ENCODE measurements around the gene SRGN. TPM values are rescaled to one million over a fixed set of nuclear protein-coding genes. Genes with fewer than 3 reads are reported as not detected.

The SRGN gene
- total and polyA plus RNA-seq, 10 of the 15 experiments (the other 5 are each of a cell fraction or from before 2014, with no cell fraction given): 382 to 2,414 (median 885) TPM

- no peak for TF ChIP-seq ETV6 (conservative IDR thresholded peaks at IDR 0.05 in 1 of 2, IDR thresholded peaks at IDR 0.05 in 1 of 2; ENCODE audit: borderline replicate concordance in 1 of 2, low read depth in 1 of 2)
- no peak for TF ChIP-seq SRF (IDR thresholded peaks at IDR 0.05; ENCODE audit: low read depth in 2 of 2, low read length in 2 of 2)
- TF ChIP-seq JUNB (IDR thresholded peaks at IDR 0.05): peak; percentile 87
- TF ChIP-seq MYB (IDR thresholded peaks at IDR 0.05; ENCODE audit: borderline replicate concordance, low read depth, low read length): no peak
- TF ChIP-seq MEF2A (IDR thresholded peaks at IDR 0.05; ENCODE audit: insufficient read depth, low read depth, low read length): no peak
- TF ChIP-seq NR2C1 (IDR thresholded peaks at IDR 0.05): no peak
- TF ChIP-seq FOS (IDR thresholded peaks at IDR 0.05; ENCODE audit: borderline replicate concordance, extremely low read depth, insufficient read length): no peak
- TF ChIP-seq SUPT20H (IDR thresholded peaks at IDR 0.05; ENCODE audit: borderline replicate concordance, control insufficient read depth, low read depth, low read length): no peak
- TF ChIP-seq BMI1 (IDR thresholded peaks at IDR 0.05; ENCODE audit: borderline replicate concordance): no peak
- TF ChIP-seq ATF2 (IDR thresholded peaks at IDR 0.05; ENCODE audit: low read length): peak; percentile 61
- no peak for TF ChIP-seq SIN3A (IDR thresholded peaks at IDR 0.05; ENCODE audit: low read depth, low read length)
- peak; percentile 21; the same call in 1 of the 2 replicates for TF ChIP-seq RUNX3 (IDR thresholded peaks at IDR 0.05; ENCODE audit: low read length)
- TF ChIP-seq CHD1 (IDR thresholded peaks at IDR 0.05; ENCODE audit: low read depth, low read length): 0 out of 2 replicates have a peak, but pooled peaks have one; percentile 61
- TF ChIP-seq SREBF2 (IDR thresholded peaks at IDR 0.05; ENCODE audit: low read length): no peak
- peak; percentile 49; the same call in 1 of the 2 replicates for TF ChIP-seq YY1 (IDR thresholded peaks at IDR 0.05; ENCODE audit: low read depth, low read length)
- no peak for TF ChIP-seq PAX8 (IDR thresholded peaks at IDR 0.05)
- no peak for TF ChIP-seq IRF4 (IDR thresholded peaks at IDR 0.05; ENCODE audit: low read depth, low read length)
- TF ChIP-seq MTA2 (IDR thresholded peaks at IDR 0.05; ENCODE audit: low read depth): no peak
- no peak for TF ChIP-seq PBX3 (IDR thresholded peaks at IDR 0.05; ENCODE audit: insufficient replicate concordance, low read depth, low read length)
- no peak for TF ChIP-seq SMAD5 (IDR thresholded peaks at IDR 0.05; ENCODE audit: low read depth)
- TF ChIP-seq ZNF24 (IDR thresholded peaks at IDR 0.05): no peak
- no peak for TF ChIP-seq NR2F1 (conservative IDR thresholded peaks at IDR 0.05)
- no peak for TF ChIP-seq RFX5 (IDR thresholded peaks at IDR 0.05; ENCODE audit: low read depth, low read length)
- TF ChIP-seq POLR2AphosphoS5 (IDR thresholded peaks at IDR 0.05; ENCODE audit: low read length): peak; percentile 63; the same call in 1 of the 2 replicates
- TF ChIP-seq SPI1 (IDR thresholded peaks at IDR 0.05; ENCODE audit: borderline replicate concordance, insufficient read depth, low read depth, low read length): no peak
- no peak for TF ChIP-seq TAF1 (IDR thresholded peaks at IDR 0.05; ENCODE audit: borderline replicate concordance, low read depth, low read length)
- no peak for TF ChIP-seq WRNIP1 (IDR thresholded peaks at IDR 0.05; ENCODE audit: borderline replicate concordance, low read depth, low read length)
- TF ChIP-seq NBN (IDR thresholded peaks at IDR 0.05): peak; percentile 58
- no peak for TF ChIP-seq ZNF622 (IDR thresholded peaks at IDR 0.05)
- no peak for TF ChIP-seq HDAC2 (IDR thresholded peaks at IDR 0.05)
- peak; percentile 71; the same call in 1 of the 2 replicates for TF ChIP-seq ATF7 (IDR thresholded peaks at IDR 0.05; ENCODE audit: low read depth)
- 0 out of 2 replicates have a peak, but pooled peaks have one; percentile 30 for TF ChIP-seq TBL1XR1 (IDR thresholded peaks at IDR 0.05; ENCODE audit: low read depth, low read length)
- TF ChIP-seq SIX5 (IDR thresholded peaks at IDR 0.05; ENCODE audit: low read depth, low read length, severe bottlenecking): no peak
These were observed 1.0 kb downstream of the SRGN start (continued) for GRCh38 chr10:69088801-69089501.

All from GM12878 (cell line).